ENCODE results near the gene SNAI3.

Gene SNAI3

DNA sequence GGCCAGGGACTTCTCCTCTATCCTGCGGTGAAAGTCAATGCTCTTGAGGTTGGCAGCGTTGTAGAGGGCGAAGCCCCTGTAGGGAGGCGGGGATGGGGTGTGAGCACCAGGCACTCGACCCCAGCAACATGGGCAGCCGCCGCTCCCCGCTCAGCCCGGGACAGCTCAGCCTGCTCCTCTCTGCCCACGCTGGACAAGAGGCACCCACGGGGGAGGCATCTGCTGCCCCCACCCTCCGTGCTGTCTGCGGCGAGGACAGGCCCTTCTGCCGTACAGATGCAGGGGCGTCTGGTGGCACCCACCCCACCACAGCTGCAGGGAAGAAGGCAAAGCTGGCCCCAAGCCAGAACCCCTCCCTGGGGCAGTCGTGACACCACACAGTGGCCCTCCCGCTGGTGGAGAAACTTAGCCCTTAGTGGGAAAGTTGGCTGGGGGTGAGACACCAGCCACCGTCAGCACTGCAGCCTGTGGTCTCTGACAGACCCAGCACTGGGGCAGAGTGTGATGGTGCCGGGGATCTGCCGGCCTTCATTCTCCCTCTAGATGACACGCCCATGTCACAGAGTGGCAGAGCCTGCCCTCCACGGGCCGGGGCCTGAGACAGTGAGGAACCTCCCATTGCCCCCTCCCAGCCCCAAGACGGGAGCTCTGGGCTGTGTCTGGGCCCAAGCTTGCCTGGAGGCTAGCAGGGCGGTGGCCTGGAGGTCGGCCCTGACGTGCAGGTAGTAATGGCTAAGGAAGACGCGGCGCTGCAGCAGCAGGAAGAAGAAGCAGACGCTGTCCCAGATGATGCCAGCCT lies 39.5 kb upstream of the SNAI3 start:
- DNase-seq (ENCODE audit: low spot score): no peak
- H3K27ac ChIP-seq: no peak overlapping the region
- no peak overlapping the region for H3K4me3 ChIP-seq
- TF ChIP-seq, protein P1, sequence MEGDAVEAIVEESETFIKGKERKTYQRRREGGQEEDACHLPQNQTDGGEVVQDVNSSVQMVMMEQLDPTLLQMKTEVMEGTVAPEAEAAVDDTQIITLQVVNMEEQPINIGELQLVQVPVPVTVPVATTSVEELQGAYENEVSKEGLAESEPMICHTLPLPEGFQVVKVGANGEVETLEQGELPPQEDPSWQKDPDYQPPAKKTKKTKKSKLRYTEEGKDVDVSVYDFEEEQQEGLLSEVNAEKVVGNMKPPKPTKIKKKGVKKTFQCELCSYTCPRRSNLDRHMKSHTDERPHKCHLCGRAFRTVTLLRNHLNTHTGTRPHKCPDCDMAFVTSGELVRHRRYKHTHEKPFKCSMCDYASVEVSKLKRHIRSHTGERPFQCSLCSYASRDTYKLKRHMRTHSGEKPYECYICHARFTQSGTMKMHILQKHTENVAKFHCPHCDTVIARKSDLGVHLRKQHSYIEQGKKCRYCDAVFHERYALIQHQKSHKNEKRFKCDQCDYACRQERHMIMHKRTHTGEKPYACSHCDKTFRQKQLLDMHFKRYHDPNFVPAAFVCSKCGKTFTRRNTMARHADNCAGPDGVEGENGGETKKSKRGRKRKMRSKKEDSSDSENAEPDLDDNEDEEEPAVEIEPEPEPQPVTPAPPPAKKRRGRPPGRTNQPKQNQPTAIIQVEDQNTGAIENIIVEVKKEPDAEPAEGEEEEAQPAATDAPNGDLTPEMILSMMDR (IDR thresholded peaks at IDR 0.05): no peak

DNA sequence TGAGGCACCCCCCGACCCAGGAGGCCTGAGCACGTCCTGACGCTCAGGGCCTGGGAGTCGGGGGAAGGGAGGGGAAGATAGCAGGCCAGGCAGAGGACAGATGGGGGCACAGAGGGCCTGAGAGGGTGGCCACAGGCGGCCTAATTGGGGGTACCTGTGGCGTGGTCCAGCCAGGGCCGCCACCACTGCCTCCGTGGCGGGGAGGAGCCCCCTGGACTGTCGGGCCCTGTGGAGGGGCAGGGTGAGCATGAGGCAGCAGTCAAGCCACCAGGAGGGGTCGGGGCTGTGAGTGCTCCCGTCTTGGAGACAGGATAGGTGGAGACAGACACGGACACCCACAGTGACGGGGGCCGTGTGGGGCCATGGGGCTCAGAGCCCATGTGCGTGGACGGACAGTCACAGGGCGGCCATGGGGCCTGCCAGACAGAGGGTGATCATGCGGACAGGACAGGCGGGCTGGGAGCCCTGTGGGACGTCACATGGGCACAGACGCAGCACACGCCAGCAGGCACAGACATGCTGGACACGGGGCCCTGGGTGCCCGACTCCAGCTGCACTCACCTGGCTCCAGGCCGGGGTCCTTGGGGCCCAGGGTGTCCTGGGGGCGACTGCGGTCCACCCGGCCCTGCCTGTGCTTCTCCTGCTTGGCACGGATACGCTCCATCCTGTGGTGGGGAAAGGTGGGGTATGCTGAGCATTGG lies 38.7 kb upstream of the SNAI3 start:
- Histone ChIP-seq H3K4me3 (no peak overlapping the region), H3K27ac (no peak overlapping the region)
- TF ChIP-seq, protein P1 (IDR thresholded peaks at IDR 0.05): no peak
- DNase-seq (ENCODE audit: low spot score): no peak

DNA sequence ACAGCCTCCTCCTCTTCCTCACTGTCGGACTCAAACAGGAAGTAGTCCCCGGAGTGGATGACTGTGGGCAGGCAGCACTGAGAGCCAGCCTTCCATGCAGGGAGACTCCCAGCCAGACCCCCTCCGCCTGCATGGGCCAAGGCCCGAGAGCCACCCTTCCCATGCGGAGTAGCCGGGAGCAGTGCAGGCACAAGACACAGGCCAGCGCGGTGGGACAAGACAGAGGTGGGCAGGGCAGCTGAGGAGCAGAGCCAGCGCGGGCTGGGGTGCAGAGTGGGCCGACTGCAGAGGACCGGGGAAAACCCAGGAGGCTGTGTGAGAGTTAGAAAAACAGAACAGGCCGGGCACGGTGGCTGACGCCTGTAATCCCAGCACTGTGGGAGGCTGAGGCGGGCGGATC lies 37.6 kb upstream of the SNAI3 start:
- TF ChIP-seq, protein P1 (IDR thresholded peaks at IDR 0.05): no peak
- no peak for DNase-seq (ENCODE audit: low spot score)
- Histone ChIP-seq H3K4me3 (no peak overlapping the region), H3K27ac (no peak overlapping the region)

DNA sequence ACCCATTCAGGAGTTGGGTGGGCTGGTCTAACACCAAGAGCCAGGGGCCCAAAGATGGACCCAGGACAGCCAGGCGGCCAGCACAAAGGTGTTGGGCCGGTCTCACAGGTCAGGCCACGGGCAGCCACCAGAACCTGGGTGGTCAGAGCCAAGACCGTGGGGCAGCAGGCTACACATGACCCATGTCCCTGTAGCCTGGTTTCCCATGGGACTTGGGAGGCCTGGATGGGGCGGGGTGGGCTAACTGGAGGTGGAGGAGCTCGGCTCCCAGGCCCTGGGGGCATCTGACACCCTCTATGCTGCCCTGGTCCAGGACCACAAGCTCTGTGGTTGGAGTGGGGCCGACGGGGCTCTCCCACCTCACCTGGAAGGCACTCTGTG lies 37.2 kb upstream of the SNAI3 start:
- Histone ChIP-seq H3K27ac (no peak overlapping the region), H3K4me3 (no peak overlapping the region)
- no peak for DNase-seq (ENCODE audit: low spot score)
- TF ChIP-seq, protein P1 (IDR thresholded peaks at IDR 0.05): no peak

DNA sequence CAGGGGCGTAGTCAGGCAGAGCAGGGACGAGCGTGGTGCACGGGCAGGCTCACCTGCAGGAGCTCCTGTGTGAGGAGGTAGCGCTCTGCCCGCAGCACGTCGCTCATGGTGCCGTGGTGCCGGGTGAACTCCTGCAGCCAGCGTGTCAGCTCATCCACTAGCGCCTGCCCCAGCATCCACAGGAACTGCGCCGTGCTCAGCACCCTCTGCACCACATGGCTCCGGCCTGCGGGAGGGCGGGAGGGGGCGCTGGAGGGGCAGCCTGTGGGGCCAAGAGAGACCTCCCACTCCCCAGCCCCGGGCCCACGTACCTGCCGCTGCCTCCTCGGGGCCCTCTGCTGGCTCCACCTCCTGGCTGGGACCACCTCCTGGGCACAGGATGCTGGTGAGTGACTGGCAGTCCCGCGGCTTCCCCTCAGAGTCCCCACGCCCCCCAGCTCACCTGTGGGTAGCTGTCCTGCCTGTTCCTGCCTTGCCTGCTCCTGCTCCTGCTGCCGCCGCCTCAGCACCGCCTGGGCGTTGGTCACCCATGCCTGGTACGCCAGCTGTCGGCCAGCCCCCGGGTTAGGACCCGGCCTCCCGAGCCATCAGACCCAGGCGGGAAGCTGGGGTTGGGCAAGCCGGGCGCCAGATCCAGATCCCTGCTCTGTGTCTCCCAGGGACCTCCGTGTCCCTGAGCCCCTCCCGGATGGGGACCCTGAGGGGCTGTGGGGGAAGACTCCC lies 36.6 kb upstream of the SNAI3 start:
- H3K27ac ChIP-seq: no peak overlapping the region
- DNase-seq (ENCODE audit: low spot score): no peak

DNA sequence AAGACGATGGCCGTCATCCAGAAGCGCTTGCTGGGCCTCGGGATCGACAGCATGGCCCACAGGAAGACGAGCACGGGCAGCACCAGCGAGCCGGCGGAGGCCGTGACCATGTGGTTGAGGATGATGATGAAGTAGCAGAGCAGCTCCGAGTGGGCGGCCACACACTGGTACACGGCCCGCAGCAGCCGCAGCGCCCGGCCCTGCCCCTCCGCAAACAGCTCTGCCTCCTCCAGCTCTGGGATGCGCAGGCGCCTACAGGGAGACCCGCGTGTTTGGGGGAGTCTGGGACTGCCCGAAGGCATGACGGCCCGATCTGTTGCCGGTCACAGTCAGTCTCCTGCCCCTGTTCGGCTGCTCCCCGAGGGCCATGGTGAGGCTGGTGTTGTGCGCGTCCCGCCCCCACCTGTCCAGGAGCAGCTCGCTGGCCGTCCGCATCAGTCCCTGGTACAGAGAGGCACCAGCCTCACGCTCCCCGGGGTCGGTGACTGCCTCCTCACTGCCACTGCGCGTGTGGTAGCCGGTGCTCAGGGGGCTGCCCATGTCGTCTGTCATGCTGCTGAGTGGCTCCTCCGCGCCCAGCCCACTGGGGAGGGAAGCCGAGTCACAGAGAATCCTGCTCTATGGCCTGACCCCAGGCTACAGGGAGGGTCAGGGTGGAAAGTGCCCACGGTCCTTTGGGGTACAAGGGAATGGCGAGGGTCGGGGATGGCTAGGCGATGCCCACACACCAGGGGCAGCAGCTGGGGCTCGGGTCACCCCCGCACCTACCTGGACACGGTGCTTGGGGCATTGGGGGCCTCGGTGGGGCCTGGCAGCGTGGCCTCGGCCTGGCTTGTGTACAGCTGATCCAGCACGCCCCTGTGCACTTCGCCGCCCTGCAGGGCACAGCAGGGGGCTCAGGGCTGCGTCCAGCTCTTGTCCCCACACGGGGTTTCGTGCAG lies 35.8 kb upstream of the SNAI3 start:
- TF ChIP-seq, protein P1 (IDR thresholded peaks at IDR 0.05): no peak

More for the DNA sequence above, 36.6 kb upstream of the SNAI3 start:
- no peak overlapping the region for H3K4me3 ChIP-seq
- TF ChIP-seq, protein P1 (IDR thresholded peaks at IDR 0.05): no peak

More for the DNA sequence above, 35.8 kb upstream of the SNAI3 start:
- Histone ChIP-seq H3K27ac (no peak overlapping the region), H3K4me3 (no peak overlapping the region)
- no peak for DNase-seq (ENCODE audit: low spot score)

All from coronary artery (tissue), 2 donors.